Keratinocyte (primary cell): ENCODE measurements around the gene MAP4K2. TPM values are rescaled to one million over a fixed set of nuclear protein-coding genes. Genes with fewer than 3 reads are reported as not detected.

ENCODE experiments used
- DNase-seq: peaks from one replicate; pipeline ENCODE4 v3.0.0-alpha.2; 2011; ENCODE audit warnings: low read depth, missing footprints, low spot score
- FAIRE-seq: peaks from 2 replicates; lab custom pipeline; 2011; peaks lifted over from hg19 to GRCh38; lab: Jason Lieb, UNC
- H2AFZ ChIP-seq: 2 replicates; pipeline ENCODE4 v1.6.0; 2012; ENCODE audit warnings: low read length, control low read depth, inconsistent platforms; ENCODE audit not compliant: control insufficient read depth
- H3K27ac ChIP-seq: 2 replicates; pipeline ENCODE4 v1.5.1; 2011; ENCODE audit warnings: low read length; ENCODE audit not compliant: control insufficient read depth, insufficient read depth
- H3K27me3 ChIP-seq: 3 replicates; pipeline ENCODE4 v1.6.0; 2011; ENCODE audit warnings: low read length; ENCODE audit not compliant: control insufficient read depth, insufficient read depth; ENCODE audit errors: extremely low read depth
- H3K36me3 ChIP-seq, 2 experiments: 2 replicates in 1 of 2; 3 replicates in 1 of 2; pipeline ENCODE4 v1.5.1; 2011; ENCODE audit warnings: low read length in 2 of 2, mild to moderate bottlenecking in 1 of 2; ENCODE audit not compliant: control insufficient read depth in 2 of 2, insufficient read depth in 2 of 2; ENCODE audit errors: extremely low read depth in 1 of 2
- H3K4me1 ChIP-seq: 3 replicates; pipeline ENCODE4 v1.5.1; 2011; ENCODE audit warnings: low read length; ENCODE audit not compliant: control insufficient read depth, insufficient read depth; ENCODE audit errors: extremely low read depth
- H3K4me2 ChIP-seq: 3 replicates; pipeline ENCODE4 v1.6.0; 2011; ENCODE audit warnings: low read depth, low read length; ENCODE audit not compliant: control insufficient read depth, insufficient read depth; ENCODE audit errors: extremely low read depth
- H3K4me3 ChIP-seq, 3 experiments: fragments of 200-600 bp in 1 of 3; sonication (generic) in 1 of 3; 2 replicates in 2 of 3; 3 replicates in 1 of 3; pipeline ENCODE4 v1.5.1; 2011 to 2016; ENCODE audit warnings: low read length in 3 of 3, mild to moderate bottlenecking in 3 of 3, control low read depth in 2 of 3, inconsistent platforms in 1 of 3, low read depth in 1 of 3, mixed read lengths in 1 of 3, mixed run types in 1 of 3, moderate library complexity in 1 of 3; ENCODE audit not compliant: control insufficient read depth in 2 of 3, insufficient read depth in 2 of 3; ENCODE audit errors: extremely low read depth in 1 of 3
- H3K79me2 ChIP-seq: 2 replicates; pipeline ENCODE4 v1.6.0; 2012; ENCODE audit warnings: low read length; ENCODE audit not compliant: control insufficient read depth, insufficient read depth
- H3K9ac ChIP-seq: 3 replicates; pipeline ENCODE4 v1.6.0; 2011; ENCODE audit warnings: low read length; ENCODE audit not compliant: control insufficient read depth, insufficient read depth; ENCODE audit errors: extremely low read depth
- H3K9me1 ChIP-seq: 3 replicates; pipeline ENCODE4 v1.6.0; 2011; ENCODE audit warnings: low read length; ENCODE audit not compliant: control insufficient read depth, insufficient read depth; ENCODE audit errors: extremely low read depth
- H3K9me3 ChIP-seq: 2 replicates; pipeline ENCODE4 v1.5.1; 2012; ENCODE audit warnings: low read depth, low read length; ENCODE audit not compliant: control insufficient read depth
- H4K20me1 ChIP-seq: 3 replicates; pipeline ENCODE4 v1.6.0; 2011; ENCODE audit warnings: low read length; ENCODE audit not compliant: control insufficient read depth, insufficient read depth; ENCODE audit errors: extremely low read depth
- EZH2 ChIP-seq: IDR thresholded peaks from one replicate; pipeline ENCODE4 v1.6.1; 2012; ENCODE audit warnings: inconsistent platforms, mild to moderate bottlenecking, low read length, moderate library complexity
- dilution Hi-C: fragments of 300-500 bp; cut with MboI; formaldehyde crosslinking; loops from one replicate; pipeline ENCODE4 v1.7.0; 2020; ENCODE audit warnings: low sequenced_read_pairs; ENCODE audit not compliant: extremely low pct_ligation_motif_present
- polyA plus RNA-seq, 5 experiments: library from polyadenylated mRNA; depleted of rRNA in 3 of 5; stranded (reverse) in 3 of 5; stranded (forward) in 1 of 5; unstranded in 1 of 5; fragments of >200 nt; gene quantifications; 1 replicate in 1 of 5; 2 replicates in 3 of 5; 3 replicates in 1 of 5; pipeline versions ENCODE4 v1.2.1 to v1.2.3, GENCODE V29; 2011 to 2012; ENCODE audit warnings: missing spikeins in 2 of 5, low read depth in 1 of 5, low replicate concordance in 1 of 5
- TF ChIP-seq, protein P1 (sequence below), 3 experiments: IDR thresholded peaks in 1 of 3; conservative IDR thresholded peaks in 1 of 3; optimal IDR thresholded peaks in 1 of 3; 2 replicates in 2 of 3; 3 replicates in 1 of 3; pipeline versions ENCODE3 to v1.5.1; 2011; ENCODE audit warnings: low read length in 3 of 3, mild to moderate bottlenecking in 3 of 3, moderate library complexity in 2 of 3, control low read depth in 1 of 3, inconsistent platforms in 1 of 3; ENCODE audit not compliant: insufficient read depth in 2 of 3; ENCODE audit errors: extremely low read depth in 1 of 3

Gene MAP4K2
- polyA plus RNA-seq, 1 donor (not counting 4 experiments of a cell fraction or from before 2014, with no cell fraction given) = 6.7 TPM

- peaks cover 33% of the 10 kb centered on the region for H4K20me1 ChIP-seq
These were observed 36.1 kb downstream of the MAP4K2 start for GRCh38 chr11:64766881-64767280.

DNA sequence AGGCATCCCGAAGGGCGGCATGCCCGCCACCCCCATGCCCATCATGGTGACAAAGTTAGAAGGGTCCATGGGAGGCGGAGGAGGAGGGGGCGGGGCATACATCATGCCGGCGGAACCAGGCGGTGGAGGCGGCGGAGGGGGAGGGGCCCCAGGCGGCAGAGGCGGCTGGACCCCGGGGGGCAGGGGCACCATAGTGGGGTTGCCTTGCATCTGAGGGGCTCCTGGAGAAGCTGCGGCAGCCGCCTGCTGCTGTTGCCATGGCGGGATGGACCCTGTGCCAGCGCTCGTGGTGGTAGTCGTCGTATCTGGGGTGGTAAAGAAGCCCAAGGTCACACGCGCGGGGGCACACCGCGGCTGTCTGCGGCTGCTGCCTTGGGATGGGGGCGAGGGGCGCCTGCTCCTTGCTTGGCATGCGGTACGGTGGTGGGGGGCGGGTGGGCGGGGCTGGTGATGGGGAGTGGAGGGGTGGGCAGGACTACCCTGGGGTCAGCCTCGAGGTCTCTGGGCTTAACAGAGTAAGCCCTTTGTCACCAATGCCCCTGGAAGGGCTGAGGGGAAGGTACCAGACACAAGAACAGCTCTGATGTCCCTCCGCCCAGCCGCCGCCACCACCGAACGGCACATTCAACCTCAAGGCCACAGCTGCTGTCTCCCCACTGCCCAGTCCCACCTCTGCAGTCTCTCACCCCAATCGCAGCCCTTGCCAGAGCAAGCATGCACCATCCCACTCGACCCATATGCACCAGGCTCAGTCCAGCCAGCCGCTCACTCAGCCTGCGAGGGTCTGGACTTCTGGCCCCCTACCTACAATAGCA is 37.0 kb downstream of the MAP4K2 start:
- H3K9ac ChIP-seq = no peak overlapping the region
- peaks cover 3% of the 10 kb centered on the region for H3K9me1 ChIP-seq
- FAIRE-seq (no peak), DNase-seq (no peak)
- H3K79me2 ChIP-seq = peaks cover 36% of the 10 kb centered on the region
- H4K20me1 ChIP-seq = peaks cover 31% of the 10 kb centered on the region
- peaks cover 24% of the 10 kb centered on the region for H3K4me1 ChIP-seq
- dilution Hi-C loops = no loop called here
- peaks cover 58 to 82% of the 10 kb centered on the region in 2 experiments for H3K36me3 ChIP-seq
- no peak overlapping the region for H2AFZ ChIP-seq
- H3K9me3 ChIP-seq = no peaks in the 10 kb centered on the region
- H3K4me2 ChIP-seq = no peak overlapping the region
- TF ChIP-seq, protein P1, sequence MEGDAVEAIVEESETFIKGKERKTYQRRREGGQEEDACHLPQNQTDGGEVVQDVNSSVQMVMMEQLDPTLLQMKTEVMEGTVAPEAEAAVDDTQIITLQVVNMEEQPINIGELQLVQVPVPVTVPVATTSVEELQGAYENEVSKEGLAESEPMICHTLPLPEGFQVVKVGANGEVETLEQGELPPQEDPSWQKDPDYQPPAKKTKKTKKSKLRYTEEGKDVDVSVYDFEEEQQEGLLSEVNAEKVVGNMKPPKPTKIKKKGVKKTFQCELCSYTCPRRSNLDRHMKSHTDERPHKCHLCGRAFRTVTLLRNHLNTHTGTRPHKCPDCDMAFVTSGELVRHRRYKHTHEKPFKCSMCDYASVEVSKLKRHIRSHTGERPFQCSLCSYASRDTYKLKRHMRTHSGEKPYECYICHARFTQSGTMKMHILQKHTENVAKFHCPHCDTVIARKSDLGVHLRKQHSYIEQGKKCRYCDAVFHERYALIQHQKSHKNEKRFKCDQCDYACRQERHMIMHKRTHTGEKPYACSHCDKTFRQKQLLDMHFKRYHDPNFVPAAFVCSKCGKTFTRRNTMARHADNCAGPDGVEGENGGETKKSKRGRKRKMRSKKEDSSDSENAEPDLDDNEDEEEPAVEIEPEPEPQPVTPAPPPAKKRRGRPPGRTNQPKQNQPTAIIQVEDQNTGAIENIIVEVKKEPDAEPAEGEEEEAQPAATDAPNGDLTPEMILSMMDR (optimal IDR thresholded peaks at IDR 0.05 in 1 of 3, IDR thresholded peaks at IDR 0.05 in 1 of 3, conservative IDR thresholded peaks at IDR 0.05 in 1 of 3; ENCODE audit: extremely low read depth in 1 of 3, insufficient read depth in 2 of 3, low read length in 3 of 3) = no peak
- TF ChIP-seq EZH2 = no peak
- no peak overlapping the region for H3K4me3 ChIP-seq
- H3K27ac ChIP-seq = no peak overlapping the region
- no peaks in the 10 kb centered on the region for H3K27me3 ChIP-seq

More at GRCh38 chr11:64766881-64767280, 36.1 kb downstream of the MAP4K2 start:
- peaks cover 3% of the 10 kb centered on the region for H3K9me1 ChIP-seq
- H3K9me3 ChIP-seq = no peaks in the 10 kb centered on the region
- no peak for TF ChIP-seq EZH2
- TF ChIP-seq, protein P1 (optimal IDR thresholded peaks at IDR 0.05 in 1 of 3, IDR thresholded peaks at IDR 0.05 in 1 of 3, conservative IDR thresholded peaks at IDR 0.05 in 1 of 3; ENCODE audit: extremely low read depth in 1 of 3, insufficient read depth in 2 of 3, low read length in 3 of 3) = no peak
- no peak overlapping the region for H3K9ac ChIP-seq
- no peak overlapping the region for H3K27ac ChIP-seq
- no peak overlapping the region for H3K4me3 ChIP-seq
- H3K4me2 ChIP-seq = no peak overlapping the region
- H3K27me3 ChIP-seq = no peaks in the 10 kb centered on the region
- peaks cover 63 to 89% of the 10 kb centered on the region in 2 experiments for H3K36me3 ChIP-seq
- dilution Hi-C loops = no loop called here
- peaks cover 24% of the 10 kb centered on the region for H3K4me1 ChIP-seq
- no peak for FAIRE-seq
- peaks cover 44% of the 10 kb centered on the region for H3K79me2 ChIP-seq
- DNase-seq = no peak
- no peak overlapping the region for H2AFZ ChIP-seq
